AG04449 (cell line): ENCODE results near the gene DAB2IP.

Source experiments
- CTCF ChIA-PET: fragments of 350-600 bp; formaldehyde crosslinking; extraction: SDS; loops from one replicate; lab custom pipeline; 2021; ENCODE audit warnings: antibody characterized with exemption; lab: Yijun Ruan, JAX
- POLR2A ChIA-PET: fragments of 400-600, 350-600 bp; formaldehyde crosslinking; extraction: SDS; loops from one replicate; lab custom pipeline; 2020; ENCODE audit warnings: antibody characterized with exemption, inconsistent platforms; lab: Yijun Ruan, JAX
- DNase-seq: peaks from one replicate; pipeline ENCODE4 v3.0.0-alpha.2; 2010; ENCODE audit warnings: low read depth, low spot score
- H3K4me3 ChIP-seq: 2 replicates; pipeline ENCODE4 v1.5.1; 2011; ENCODE audit warnings: low read depth, mild to moderate bottlenecking, control low read depth, low read length
- CTCF ChIP-seq: IDR thresholded peaks from one replicate; pipeline ENCODE4 v1.5.1; 2011; ENCODE audit warnings: mild to moderate bottlenecking, moderate library complexity, low read length, control low read depth, inconsistent platforms; ENCODE audit not compliant: insufficient read depth; ENCODE audit errors: missing control alignments

Gene DAB2IP

GRCh38 chr9:121771418-121771817 lies 120.0 kb downstream of the DAB2IP start:
- TF ChIP-seq CTCF = no peak
- POLR2A ChIA-PET = interaction anchor here (0.6 kb wide), 2 partner anchors 15 to 483 kb away, joined by 3 to 5 read pairs; no protein-coding TSS in a partner anchor
- no peak for DNase-seq
- no peak overlapping the region for H3K4me3 ChIP-seq
- CTCF ChIA-PET = no interaction called here

- no peak overlapping the region for H3K4me3 ChIP-seq
- ChIA-PET CTCF (interaction anchor here (0.6 kb wide), 1 partner anchor 233 kb away, joined by 3 read pairs; no protein-coding TSS in a partner anchor), POLR2A (interaction anchor here (0.6 kb wide), 2 partner anchors 14 to 484 kb away, joined by 3 to 5 read pairs; no protein-coding TSS in a partner anchor)
- no peak for DNase-seq
- no peak for TF ChIP-seq CTCF
Observed at GRCh38 chr9:121771851-121772599, 120.6 kb downstream of the DAB2IP start.

GRCh38 chr9:121772600-121773285 lies 121.3 kb downstream of the DAB2IP start:
- no peak for DNase-seq
- TF ChIP-seq CTCF = no peak
- POLR2A ChIA-PET = no interaction called here
- H3K4me3 ChIP-seq = no peak overlapping the region
- CTCF ChIA-PET = no interaction called here

GRCh38 chr9:121773286-121773953 lies 122.0 kb downstream of the DAB2IP start:
- no peak for TF ChIP-seq CTCF
- no peak for DNase-seq
- CTCF ChIA-PET = no interaction called here
- no peak overlapping the region for H3K4me3 ChIP-seq
- POLR2A ChIA-PET = no interaction called here

- no peak for DNase-seq
- POLR2A ChIA-PET = no interaction called here
- no peak overlapping the region for H3K4me3 ChIP-seq
- TF ChIP-seq CTCF = no peak
- CTCF ChIA-PET = no interaction called here
Observed at GRCh38 chr9:121773954-121774714, 122.7 kb downstream of the DAB2IP start.
